ENCODE data around the gene SAMD1.
A peak's percentile ranks its signal among the peaks of the same experiment; 100 is the strongest.

Gene SAMD1

GRCh38 chr19:14090509-14091080 is at the start of gene SAMD1:
Gene SAMD1 (minus strand): TSS chr19:14090751.
- in situ Hi-C loops (cut with HindIII; ENCODE audit: low pct_unique_long_range_greater_than_20kb, low sequenced_read_pairs) = no loop called here
- TF ChIP-seq JUND (IDR thresholded peaks at IDR 0.05; ENCODE audit: low read depth) = no peak
- peak; percentile 45 to 91 for DNase-seq (ENCODE audit: low read depth in 1 of 2, low spot score in 1 of 2)

GRCh38 chr19:14139944-14140343 is 49.4 kb upstream of the SAMD1 start:
- DNase-seq (ENCODE audit: low read depth in 1 of 2, low spot score in 1 of 2) = peak in 1 of 2 experiments; percentile 87
- no peak for TF ChIP-seq JUND (IDR thresholded peaks at IDR 0.05; ENCODE audit: low read depth)
- in situ Hi-C loops (cut with HindIII; ENCODE audit: low pct_unique_long_range_greater_than_20kb, low sequenced_read_pairs) = no loop called here

GRCh38 chr19:14138576-14139265 is 48.2 kb upstream of the SAMD1 start:
- in situ Hi-C loops (cut with HindIII; ENCODE audit: low pct_unique_long_range_greater_than_20kb, low sequenced_read_pairs) = no loop called here
- TF ChIP-seq JUND (IDR thresholded peaks at IDR 0.05; ENCODE audit: low read depth) = no peak
- DNase-seq (ENCODE audit: low read depth in 1 of 2, low spot score in 1 of 2) = peak in 1 of 2 experiments; percentile 29

GRCh38 chr19:14136509-14137281 is 46.1 kb upstream of the SAMD1 start, which contains the start of gene ASF1B:
Gene ASF1B (minus strand): TSS chr19:14136589. CDS start chr19:14136456, 133 bp downstream.
- DNase-seq (ENCODE audit: low read depth in 1 of 2, low spot score in 1 of 2) = peak; percentile 92 to 99
- in situ Hi-C loops (cut with HindIII; ENCODE audit: low pct_unique_long_range_greater_than_20kb, low sequenced_read_pairs) = no loop called here
- TF ChIP-seq JUND (IDR thresholded peaks at IDR 0.05; ENCODE audit: low read depth) = no peak

GRCh38 chr19:14135985-14136508 is 45.5 kb upstream of the SAMD1 start:
- no peak for DNase-seq (ENCODE audit: low read depth in 1 of 2, low spot score in 1 of 2)
- TF ChIP-seq JUND (IDR thresholded peaks at IDR 0.05; ENCODE audit: low read depth) = no peak
- in situ Hi-C loops (cut with HindIII; ENCODE audit: low pct_unique_long_range_greater_than_20kb, low sequenced_read_pairs) = no loop called here

- DNase-seq (ENCODE audit: low read depth in 1 of 2, low spot score in 1 of 2) = no peak
- in situ Hi-C loops (cut with HindIII; ENCODE audit: low pct_unique_long_range_greater_than_20kb, low sequenced_read_pairs) = no loop called here
- no peak for TF ChIP-seq JUND (IDR thresholded peaks at IDR 0.05; ENCODE audit: low read depth)
Observed at GRCh38 chr19:14135355-14135754, 44.8 kb upstream of the SAMD1 start.

- TF ChIP-seq JUND (IDR thresholded peaks at IDR 0.05; ENCODE audit: low read depth) = no peak
- DNase-seq (ENCODE audit: low read depth in 1 of 2, low spot score in 1 of 2) = no peak
- in situ Hi-C loops (cut with HindIII; ENCODE audit: low pct_unique_long_range_greater_than_20kb, low sequenced_read_pairs) = no loop called here
Observed at GRCh38 chr19:14127929-14128509, 37.5 kb upstream of the SAMD1 start.

GRCh38 chr19:14127176-14127575 is 36.6 kb upstream of the SAMD1 start:
- DNase-seq (ENCODE audit: low read depth in 1 of 2, low spot score in 1 of 2) = no peak
- in situ Hi-C loops (cut with HindIII; ENCODE audit: low pct_unique_long_range_greater_than_20kb, low sequenced_read_pairs) = no loop called here
- TF ChIP-seq JUND (IDR thresholded peaks at IDR 0.05; ENCODE audit: low read depth) = no peak

- in situ Hi-C loops (cut with HindIII; ENCODE audit: low pct_unique_long_range_greater_than_20kb, low sequenced_read_pairs) = no loop called here
- no peak for TF ChIP-seq JUND (IDR thresholded peaks at IDR 0.05; ENCODE audit: low read depth)
Observed at GRCh38 chr19:14122924-14123323, 32.4 kb upstream of the SAMD1 start.

GRCh38 chr19:14120497-14120780 is 29.9 kb upstream of the SAMD1 start:
- in situ Hi-C loops (cut with HindIII; ENCODE audit: low pct_unique_long_range_greater_than_20kb, low sequenced_read_pairs) = no loop called here
- no peak for TF ChIP-seq JUND (IDR thresholded peaks at IDR 0.05; ENCODE audit: low read depth)
- no peak for DNase-seq (ENCODE audit: low read depth in 1 of 2, low spot score in 1 of 2)

More at GRCh38 chr19:14122924-14123323, 32.4 kb upstream of the SAMD1 start:
- DNase-seq (ENCODE audit: low read depth in 1 of 2, low spot score in 1 of 2) = no peak

- TF ChIP-seq JUND (IDR thresholded peaks at IDR 0.05; ENCODE audit: low read depth) = no peak
- in situ Hi-C loops (cut with HindIII; ENCODE audit: low pct_unique_long_range_greater_than_20kb, low sequenced_read_pairs) = no loop called here
- no peak for DNase-seq (ENCODE audit: low read depth in 1 of 2, low spot score in 1 of 2)
Observed at GRCh38 chr19:14119644-14120496, 29.3 kb upstream of the SAMD1 start.

- in situ Hi-C loops (cut with HindIII; ENCODE audit: low pct_unique_long_range_greater_than_20kb, low sequenced_read_pairs) = no loop called here
- DNase-seq (ENCODE audit: low read depth in 1 of 2, low spot score in 1 of 2) = no peak
- TF ChIP-seq JUND (IDR thresholded peaks at IDR 0.05; ENCODE audit: low read depth) = no peak
Observed at GRCh38 chr19:14119146-14119545, 28.6 kb upstream of the SAMD1 start.

Data from T47D (cell line).